Right cardiac atrium (tissue), 5 donors: ENCODE data around the gene ARMH1. TPM values are rescaled to one million over a fixed set of nuclear protein-coding genes. Genes with fewer than 3 reads are reported as not detected.

ENCODE experiments used
- ATAC-seq, 2 donors: fragments of 200-7000 bp; cut with Tn5 transposase; one replicate each; pipeline versions ENCODE4 v1.8.0 to v1.9.1; 2020; ENCODE audit warnings: moderate library complexity in 2 of 2, mild to moderate bottlenecking in 1 of 2
- DNase-seq, 3 donors: peaks; one replicate each; pipeline ENCODE4 v3.0.0-alpha.2; 2020
- H3K27ac ChIP-seq: one replicate; pipeline ENCODE4 v1.5.1; 2013; ENCODE audit warnings: mild to moderate bottlenecking, low read length, control low read depth, moderate library complexity
- H3K27me3 ChIP-seq: one replicate; pipeline ENCODE4 v1.6.1; 2013; ENCODE audit not compliant: control insufficient read depth, insufficient read depth
- H3K4me1 ChIP-seq: one replicate; pipeline ENCODE4 v1.6.1; 2013; ENCODE audit warnings: low read length; ENCODE audit not compliant: control insufficient read depth, insufficient read depth
- H3K4me3 ChIP-seq: one replicate; pipeline ENCODE4 v1.5.1; 2013; ENCODE audit warnings: low read length, control low read depth
- H3K9me3 ChIP-seq: one replicate; pipeline ENCODE4 v1.6.1; 2013; ENCODE audit warnings: low read length; ENCODE audit not compliant: control insufficient read depth
- WGBS: extraction: QIAGEN DNeasy Blood & Tissue Kit; methylation state at CpG from one replicate; pipeline ENCODE4 v1.1.7; 2013; 5-methylcytosine and 5-hydroxymethylcytosine counted together
- intact Hi-C, 4 donors: fragments of 100-400 bp; cut with DNase I; formaldehyde crosslinking; loops; one replicate each; pipeline versions ENCODE4 v1.11.0 to v1.14.0; 2022 to 2023
- polyA plus RNA-seq: library from polyadenylated mRNA; stranded (reverse); fragments of 200-250 nt; gene quantifications from one replicate; pipeline ENCODE4 v1.2.3, GENCODE V29; 2013
- total RNA-seq, 4 donors: library from RNA; stranded (reverse); fragmentation: NEBNext Ultra II Directional; extraction: Animal tissue kit (Norgen Biotek cat#: 25700); gene quantifications; one replicate each; pipeline ENCODE4 v1.2.1, GENCODE V29; 2021
- donor health status: healthy with polysubstance abuse.
- donor health status: DM: no; HTN: yes; CAD: no.
- donor health status: DM: no; HTN: no; CAD: no.
- donor health status: DM: no; HTN: yes; CAD: no; lungs with severe emphysema.
- donor health status: DM: yes; HTN: yes; CAD: no.

ARMH1 gene
- total and polyA plus RNA-seq, 5 donors = 0.39 to 1.2 (median 0.91) TPM

DNA sequence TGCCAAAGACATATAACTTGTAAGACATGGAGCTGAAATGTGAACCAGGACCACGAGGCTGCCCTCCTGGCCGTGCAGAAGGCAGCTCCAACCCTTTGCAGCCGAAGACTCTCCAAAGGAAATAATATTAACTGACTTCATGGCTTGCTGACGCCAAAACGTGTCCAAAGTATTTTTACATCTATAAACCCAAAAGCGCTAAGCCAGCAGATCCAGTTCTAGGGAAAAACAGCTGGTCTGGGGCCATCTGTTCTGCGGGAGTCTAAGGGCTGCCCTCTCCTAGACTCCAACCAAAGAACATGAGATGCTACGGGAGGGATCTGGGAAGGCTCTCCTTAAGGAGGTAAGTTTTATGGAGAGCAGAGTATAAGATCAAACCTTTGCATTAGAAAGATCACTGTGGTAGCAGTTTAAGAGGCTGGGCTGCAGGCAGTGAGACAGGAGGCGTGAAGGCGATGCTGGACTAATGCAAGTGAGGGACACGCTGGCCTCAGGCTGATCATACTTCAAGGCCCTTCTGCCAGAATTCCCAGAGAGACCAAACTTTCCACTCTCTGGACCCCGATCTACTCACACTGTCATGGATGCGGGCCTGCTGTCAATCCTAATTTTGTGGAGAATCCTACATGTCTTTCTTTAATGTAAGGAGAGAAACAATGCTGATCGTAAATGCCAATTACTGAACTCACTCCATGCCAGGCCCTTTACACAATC lies 1.4 kb upstream of the ARMH1 start:
- Histone ChIP-seq H3K9me3 (no peaks in the 10 kb centered on the region), H3K27me3 (no peaks in the 10 kb centered on the region), H3K4me3 (peak overlapping the region; percentile 73), H3K27ac (peak overlapping the region; percentile 97), H3K4me1 (peaks cover 10% of the 10 kb centered on the region)
- 76% methylated on average over 14 of the region's 14 CpGs for WGBS
- DNase-seq = no peak
- no peak for ATAC-seq
- intact Hi-C loops = no loop called here

DNA sequence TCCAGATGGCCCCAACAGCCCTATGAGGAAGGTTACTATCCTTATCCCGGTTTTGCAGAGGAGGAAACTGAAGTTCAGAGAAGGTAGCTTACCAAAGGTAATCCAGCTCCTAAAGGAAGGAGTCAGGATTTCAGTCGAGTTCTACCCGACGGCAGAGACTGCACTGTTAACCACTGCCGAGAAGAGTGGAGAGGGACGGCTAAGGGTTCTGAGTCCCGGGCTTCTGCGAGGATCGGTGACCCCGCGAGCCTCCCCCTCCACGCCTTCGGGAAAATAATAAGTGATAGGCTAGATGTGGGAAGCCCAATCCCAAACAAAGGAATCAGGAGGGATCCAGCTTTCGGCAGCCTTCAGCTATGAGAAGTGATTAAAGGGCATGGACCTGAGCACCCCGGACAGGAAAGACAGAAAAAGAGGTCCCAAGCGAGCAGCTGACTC lies 820 bp upstream of the ARMH1 start:
- Histone ChIP-seq H3K27ac (peak overlapping the region; percentile 97), H3K27me3 (no peaks in the 10 kb centered on the region), H3K4me1 (peaks cover 14% of the 10 kb centered on the region), H3K9me3 (no peaks in the 10 kb centered on the region), H3K4me3 (peak overlapping the region; percentile 73)
- DNase-seq (no peak), ATAC-seq (peak; percentile 0 to 3)
- intact Hi-C loops = no loop called here
- WGBS = 1% methylated on average over 16 of the region's 16 CpGs

DNA sequence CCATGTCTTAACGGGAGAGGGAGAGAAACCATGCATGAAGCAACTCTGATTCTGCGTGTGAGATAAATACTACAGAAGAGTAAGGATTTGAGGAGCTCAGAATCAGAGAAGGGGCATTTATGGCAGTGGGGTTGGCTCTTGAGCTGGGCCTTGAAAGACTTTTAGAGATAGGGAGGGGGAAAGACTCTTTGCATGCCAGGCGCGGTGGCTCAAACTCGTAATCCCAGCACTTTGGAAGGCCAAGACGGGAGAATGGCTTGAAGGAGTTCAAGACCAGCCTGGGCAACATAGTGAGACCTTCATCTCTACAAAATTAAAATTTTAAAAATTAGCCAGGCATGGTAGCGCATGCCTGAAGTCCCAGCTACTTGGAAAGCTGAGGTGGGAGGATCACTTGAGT lies 672 bp downstream of the ARMH1 start:
- H3K27ac ChIP-seq = no peak overlapping the region
- DNase-seq (no peak), ATAC-seq (no peak)
- peaks cover 14% of the 10 kb centered on the region for H3K4me1 ChIP-seq
- no peaks in the 10 kb centered on the region for H3K9me3 ChIP-seq
- no peaks in the 10 kb centered on the region for H3K27me3 ChIP-seq
- intact Hi-C loops = no loop called here
- WGBS = 89% methylated on average over 7 of the region's 7 CpGs
- peak overlapping the region; percentile 5 for H3K4me3 ChIP-seq

DNA sequence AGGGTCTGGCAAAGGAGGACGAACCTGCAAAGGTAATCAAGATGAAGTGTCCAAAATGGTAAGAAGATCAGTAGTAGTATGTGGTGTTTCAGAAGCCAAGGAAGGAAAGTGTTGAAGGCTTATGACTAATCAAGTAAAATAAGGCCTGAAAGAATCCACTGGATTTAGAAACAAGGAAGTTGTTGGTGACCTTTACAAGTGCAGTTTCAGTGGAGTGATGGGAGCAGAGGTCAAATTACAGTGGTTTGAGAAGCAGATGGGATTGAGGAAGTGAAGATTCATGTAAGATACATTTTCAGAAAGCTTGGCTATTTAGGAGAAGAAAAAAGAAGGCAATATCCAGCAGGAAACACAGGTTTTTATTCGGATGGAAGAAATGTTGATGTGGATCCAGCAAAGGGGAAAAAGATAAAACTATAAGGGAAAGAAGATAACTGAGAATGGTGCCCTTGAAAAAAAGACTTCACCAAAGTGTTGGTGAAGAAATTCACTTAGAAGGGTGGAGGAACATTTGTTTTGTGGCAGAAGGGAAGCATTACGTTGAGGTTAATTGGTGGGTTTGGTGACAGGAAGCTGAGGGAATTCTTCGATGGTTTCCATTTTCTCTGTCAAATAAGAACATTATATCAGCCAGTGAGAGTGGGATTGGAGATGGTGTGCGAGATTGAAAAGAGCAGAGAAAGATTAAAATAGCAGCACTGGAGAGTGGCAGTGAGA lies 2.1 kb downstream of the ARMH1 start:
- H3K27me3 ChIP-seq = no peaks in the 10 kb centered on the region
- no peak for DNase-seq
- H3K9me3 ChIP-seq = no peaks in the 10 kb centered on the region
- ATAC-seq = no peak
- 58% methylated on average over 5 of the region's 5 CpGs for WGBS
- intact Hi-C loops = no loop called here
- peak overlapping the region; percentile 76 for H3K27ac ChIP-seq
- no peak overlapping the region for H3K4me3 ChIP-seq
- peaks cover 14% of the 10 kb centered on the region for H3K4me1 ChIP-seq

DNA sequence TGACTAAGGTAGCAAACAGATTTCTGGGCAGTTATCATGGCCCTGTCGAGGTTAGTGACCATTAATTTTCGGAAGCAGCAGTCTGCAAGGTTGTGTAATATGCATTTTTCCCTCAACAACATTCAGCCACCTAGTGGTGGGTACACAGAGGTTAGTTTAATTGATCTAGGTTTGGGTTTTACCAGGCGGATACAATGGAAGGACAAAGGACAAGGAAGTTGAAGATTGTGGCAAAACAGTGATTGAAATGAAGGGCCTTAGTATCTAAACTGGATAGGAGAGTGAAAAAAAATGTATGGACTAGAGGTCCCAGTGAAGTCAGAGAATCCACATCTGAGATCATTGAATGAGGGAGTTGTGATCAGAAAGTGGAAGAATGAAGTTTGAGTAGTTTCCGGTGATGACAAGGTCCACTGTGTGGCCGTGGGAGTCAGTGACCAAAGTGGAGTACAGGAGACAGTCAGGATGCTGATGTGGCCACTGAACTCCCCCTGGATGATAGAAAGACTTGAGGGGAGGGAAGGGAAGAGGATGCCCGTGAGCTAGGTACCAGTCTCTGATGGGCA lies 2.8 kb downstream of the ARMH1 start:
- intact Hi-C loops = no loop called here
- ATAC-seq = no peak
- peak overlapping the region; percentile 5 for H3K27ac ChIP-seq

DNA sequence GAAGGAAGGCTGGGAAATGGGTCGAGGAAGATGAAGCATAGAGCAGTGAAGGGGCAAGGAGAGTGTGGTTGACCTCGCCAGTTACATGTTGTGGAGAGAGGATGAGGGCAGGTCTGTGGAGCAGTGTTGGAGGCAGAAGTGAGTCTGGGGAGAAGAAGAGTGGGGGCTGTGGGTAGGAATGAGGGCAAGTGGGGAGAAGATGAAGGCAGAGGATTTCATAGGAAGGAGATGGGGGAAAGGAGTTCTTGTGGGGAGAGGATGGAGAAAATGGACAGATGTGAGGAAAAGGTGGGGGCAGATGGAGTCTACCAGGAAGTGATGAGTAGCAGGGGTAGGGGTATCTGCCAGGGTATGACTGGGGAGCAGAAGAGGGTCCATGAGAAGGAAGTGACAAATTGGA lies 3.6 kb downstream of the ARMH1 start:
- intact Hi-C loops = no loop called here
- Histone ChIP-seq H3K4me3 (no peak overlapping the region), H3K9me3 (no peaks in the 10 kb centered on the region), H3K27me3 (no peaks in the 10 kb centered on the region), H3K4me1 (peaks cover 11% of the 10 kb centered on the region), H3K27ac (peak overlapping the region; percentile 43)
- WGBS = 95% methylated on average over 2 of the region's 2 CpGs
- no peak for ATAC-seq
- DNase-seq = no peak

More for the DNA sequence above, 2.8 kb downstream of the ARMH1 start:
- 60% methylated on average over 6 of the region's 6 CpGs for WGBS
- no peak for DNase-seq
- Histone ChIP-seq H3K4me1 (peaks cover 14% of the 10 kb centered on the region), H3K4me3 (no peak overlapping the region), H3K9me3 (no peaks in the 10 kb centered on the region), H3K27me3 (no peaks in the 10 kb centered on the region)

DNA sequence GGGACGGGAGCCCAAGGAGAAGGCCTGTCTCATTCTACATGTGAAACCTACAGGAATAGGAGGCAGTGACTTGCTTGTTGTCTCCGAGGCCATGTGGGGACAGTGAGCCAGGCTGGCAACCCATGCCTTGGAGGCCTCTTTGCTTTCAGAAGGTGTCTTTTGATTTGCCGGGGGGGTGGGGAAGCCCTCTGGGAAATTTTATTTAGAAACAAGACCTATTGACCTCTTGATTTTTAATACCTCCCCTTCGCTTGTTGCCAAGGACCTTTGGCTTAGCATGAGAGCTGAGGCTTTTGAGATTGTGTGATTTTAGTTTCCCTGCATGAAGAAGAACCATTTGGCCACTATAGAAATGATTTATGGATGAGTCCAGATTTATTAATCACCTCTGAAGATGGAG lies 4.1 kb downstream of the ARMH1 start:
- Histone ChIP-seq H3K4me1 (peaks cover 9% of the 10 kb centered on the region), H3K4me3 (no peak overlapping the region), H3K27ac (peak overlapping the region; percentile 43), H3K9me3 (no peaks in the 10 kb centered on the region), H3K27me3 (no peaks in the 10 kb centered on the region)
- ATAC-seq (no peak), DNase-seq (no peak)
- 63% methylated on average over 4 of the region's 4 CpGs for WGBS
- intact Hi-C loops = no loop called here

DNA sequence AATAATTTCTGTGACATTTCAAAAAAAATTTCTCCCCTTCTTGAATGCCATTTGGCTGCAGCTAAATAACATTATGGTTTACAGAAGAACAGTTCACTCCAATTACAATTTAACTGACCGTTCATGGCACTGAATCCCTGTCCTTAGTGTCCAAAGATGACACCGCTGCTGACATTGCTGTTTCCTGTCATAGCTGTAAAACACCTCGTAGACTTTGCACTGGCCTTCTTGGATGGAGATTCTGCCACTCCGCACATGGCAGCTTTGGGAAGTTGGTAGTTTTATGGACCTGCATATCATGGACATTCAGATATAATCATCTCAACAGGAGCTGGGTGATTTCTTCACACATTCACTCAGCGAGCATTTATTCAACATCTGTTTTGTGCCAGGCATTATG lies 5.0 kb downstream of the ARMH1 start:
- Histone ChIP-seq H3K27ac (no peak overlapping the region), H3K27me3 (no peaks in the 10 kb centered on the region), H3K4me1 (peaks cover 9% of the 10 kb centered on the region), H3K4me3 (no peak overlapping the region), H3K9me3 (no peaks in the 10 kb centered on the region)
- 90% methylated on average over 5 of the region's 5 CpGs for WGBS
- DNase-seq = no peak
- intact Hi-C loops = no loop called here
- ATAC-seq = no peak

DNA sequence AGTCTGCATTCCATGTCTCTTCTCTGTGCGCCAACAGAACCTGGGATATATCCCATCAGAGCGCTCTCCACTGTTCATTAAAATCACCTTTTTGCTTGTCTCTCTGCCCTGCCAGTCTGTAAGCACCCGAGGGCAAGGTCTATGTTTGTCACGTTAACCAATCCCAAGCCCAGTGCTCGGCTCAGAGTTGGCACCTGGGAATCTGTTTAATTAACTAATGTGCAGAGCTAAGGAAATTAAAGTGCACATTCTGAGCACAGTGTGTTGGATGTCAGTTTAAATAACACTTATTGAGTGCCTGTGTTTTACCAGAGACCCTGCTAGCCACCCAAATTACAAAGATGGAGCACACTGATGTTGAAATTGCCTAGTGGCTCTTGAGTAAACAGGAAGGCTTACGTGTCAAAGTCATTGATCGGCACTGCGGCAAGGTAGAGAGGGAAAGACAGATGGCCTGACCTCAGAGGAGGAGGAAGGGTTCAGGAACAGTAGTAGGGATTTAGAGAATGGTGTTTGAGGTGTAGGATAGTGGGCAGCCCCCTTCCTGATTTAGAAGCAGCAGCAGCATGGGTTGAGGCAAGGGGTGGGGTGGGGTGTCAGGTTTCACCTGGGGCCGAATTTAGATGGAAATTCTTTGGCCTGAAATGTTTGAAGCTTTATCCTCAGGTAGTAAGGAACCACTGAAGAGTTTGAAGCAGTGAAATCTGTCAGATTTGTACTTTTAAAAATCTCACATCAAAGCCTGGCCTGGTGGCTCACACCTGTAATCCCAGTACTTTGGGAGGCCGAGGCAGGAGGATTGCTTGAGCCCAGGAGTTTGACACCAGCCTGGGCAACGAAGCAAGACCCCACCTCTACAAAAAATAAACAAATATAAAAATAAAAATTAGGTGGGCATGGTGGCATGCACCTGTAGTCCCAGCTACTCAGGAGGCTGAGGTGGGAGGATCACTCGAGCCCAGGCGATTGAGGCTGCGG lies 7.7 kb downstream of the ARMH1 start:
- DNase-seq (no peak), ATAC-seq (no peak)
- intact Hi-C loops = no loop called here
- no peaks in the 10 kb centered on the region for H3K27me3 ChIP-seq
- WGBS = 82% methylated on average over 14 of the region's 14 CpGs
- H3K27ac ChIP-seq = no peak overlapping the region
- H3K9me3 ChIP-seq = no peaks in the 10 kb centered on the region
- H3K4me1 ChIP-seq = peaks cover 5% of the 10 kb centered on the region
- no peak overlapping the region for H3K4me3 ChIP-seq

DNA sequence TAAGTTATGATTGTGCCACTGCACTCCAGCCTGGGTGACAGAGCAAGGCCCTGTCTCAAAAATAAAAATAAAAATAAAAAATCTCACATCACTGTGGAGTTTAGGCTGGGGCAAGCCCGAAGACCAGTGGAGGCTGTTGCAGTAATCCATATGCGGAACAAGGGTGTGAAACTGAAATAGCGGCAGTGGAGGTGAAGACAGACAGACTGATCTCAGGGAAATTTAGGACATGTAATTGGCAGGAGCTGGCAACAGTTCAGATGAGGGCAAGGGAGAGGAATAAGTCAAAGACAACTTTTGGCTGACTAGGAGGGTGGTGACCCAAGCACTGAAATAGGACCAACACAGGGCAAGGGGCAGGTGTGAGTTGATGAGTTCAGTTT lies 8.4 kb downstream of the ARMH1 start:
- intact Hi-C loops = no loop called here
- WGBS = 67% methylated on average over 3 of the region's 3 CpGs

More for the DNA sequence above, 8.4 kb downstream of the ARMH1 start:
- no peaks in the 10 kb centered on the region for H3K27me3 ChIP-seq
- H3K27ac ChIP-seq = no peak overlapping the region
- no peaks in the 10 kb centered on the region for H3K9me3 ChIP-seq
- no peak for ATAC-seq
- no peak for DNase-seq
- H3K4me1 ChIP-seq = peaks cover 5% of the 10 kb centered on the region
- H3K4me3 ChIP-seq = no peak overlapping the region
